MV-4-11 (cell line): ENCODE data around the gene TMCC3.
"Not testable (repeated sequence)": the region's sequence is repeated elsewhere in the genome, so short reads cannot be mapped to it uniquely, and the experiment has no call there.

Experiments used
- DNase-seq: peaks from one replicate; lab custom pipeline; 2025; lab: John Stamatoyannopoulos, UW

The TMCC3 gene

DNA sequence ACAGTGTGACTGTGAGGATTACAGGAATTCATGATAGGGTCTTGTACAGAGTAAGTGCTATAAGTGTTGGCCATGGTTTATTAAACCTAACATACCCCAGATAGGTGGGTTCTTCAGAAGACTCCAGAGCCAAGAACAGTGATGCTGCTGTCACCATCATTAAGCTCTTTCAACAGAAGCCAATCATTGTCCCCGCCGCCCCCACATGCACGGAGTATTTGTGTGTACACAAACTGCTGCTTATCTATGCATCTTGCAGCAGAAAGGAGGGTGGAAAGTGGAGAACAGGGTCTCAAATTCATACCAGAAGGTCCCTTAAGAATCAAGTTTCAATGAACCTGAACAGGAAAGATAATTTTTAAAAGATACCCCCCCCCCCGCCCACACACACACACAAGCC is 51.2 kb downstream of the TMCC3 start:
- no peak for DNase-seq

DNA sequence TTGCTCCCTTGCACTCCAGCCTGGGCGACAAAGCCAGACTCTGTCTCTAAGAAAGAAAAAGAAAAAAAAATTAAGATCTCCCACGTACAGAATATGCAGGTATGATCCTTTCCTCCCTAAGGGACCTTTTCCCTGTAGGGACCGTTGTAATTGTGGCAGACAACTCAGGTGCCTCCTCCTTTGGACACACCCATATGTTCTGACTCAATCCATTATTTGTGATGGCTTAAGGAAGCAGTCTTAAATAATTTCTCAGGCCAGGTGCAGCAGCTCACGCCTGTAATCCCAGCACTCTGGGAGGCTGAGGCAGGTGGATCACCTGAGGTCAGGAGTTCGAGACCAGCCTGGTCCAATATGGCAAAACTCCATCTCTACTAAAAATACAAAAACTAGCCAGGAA is 53.1 kb downstream of the TMCC3 start:
- DNase-seq = no peak

DNA sequence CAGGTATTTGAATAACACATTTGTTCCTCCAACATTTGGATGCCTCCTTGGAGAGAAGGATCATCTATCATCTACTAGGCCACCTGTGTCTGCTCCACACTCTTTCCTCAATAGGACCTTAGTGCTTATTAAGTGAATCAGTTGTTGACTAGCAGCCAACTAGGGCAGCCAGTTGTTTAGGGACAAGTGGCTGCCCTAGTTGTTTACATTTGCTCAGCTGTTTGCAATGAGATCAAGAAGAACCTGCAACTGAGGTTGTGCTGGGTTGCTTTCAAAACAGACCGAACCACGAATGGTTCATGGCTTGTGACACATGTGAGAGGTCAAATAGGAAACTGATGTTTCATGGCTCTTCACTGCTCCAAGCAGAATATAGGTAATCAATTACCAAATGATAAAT is 53.8 kb downstream of the TMCC3 start:
- no peak for DNase-seq

DNA sequence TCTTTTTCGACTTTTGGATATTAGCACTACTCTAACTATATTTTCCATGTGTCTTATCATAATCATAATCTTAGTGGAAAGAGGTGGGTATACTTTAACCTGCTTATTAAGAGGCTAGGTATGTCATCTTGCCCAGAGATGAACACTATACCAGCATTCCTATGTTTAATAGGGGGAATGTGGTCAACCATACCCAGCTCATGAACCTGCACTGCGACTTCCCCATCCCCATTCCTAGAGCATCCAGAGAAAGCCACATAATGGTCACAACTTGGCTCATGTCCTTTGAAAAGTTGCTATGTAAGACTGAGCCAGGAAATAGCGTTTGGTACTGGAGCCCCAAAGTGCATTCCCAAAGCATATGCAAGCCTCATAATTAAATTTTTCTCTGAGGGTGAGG is 55.2 kb downstream of the TMCC3 start:
- DNase-seq = no peak

DNA sequence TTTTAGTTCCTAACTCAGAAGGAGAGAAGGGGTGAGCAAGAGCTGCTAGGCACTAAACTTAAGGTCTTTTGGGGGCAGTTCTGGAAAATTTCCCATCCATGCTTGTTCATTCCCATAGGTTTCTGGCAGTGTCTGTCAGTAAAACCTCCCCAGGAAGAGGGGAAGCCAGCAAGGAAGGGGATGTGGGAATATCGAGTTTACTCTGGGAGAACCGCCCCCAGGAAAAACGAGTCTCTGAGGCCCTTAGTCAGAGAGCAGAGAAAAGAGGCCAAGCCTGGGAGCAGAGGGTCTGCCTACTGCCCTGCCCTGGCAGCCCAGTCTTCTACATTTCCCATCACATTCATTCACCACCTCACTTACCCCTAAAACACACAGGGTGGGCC is 55.9 kb downstream of the TMCC3 start:
- DNase-seq = no peak

DNA sequence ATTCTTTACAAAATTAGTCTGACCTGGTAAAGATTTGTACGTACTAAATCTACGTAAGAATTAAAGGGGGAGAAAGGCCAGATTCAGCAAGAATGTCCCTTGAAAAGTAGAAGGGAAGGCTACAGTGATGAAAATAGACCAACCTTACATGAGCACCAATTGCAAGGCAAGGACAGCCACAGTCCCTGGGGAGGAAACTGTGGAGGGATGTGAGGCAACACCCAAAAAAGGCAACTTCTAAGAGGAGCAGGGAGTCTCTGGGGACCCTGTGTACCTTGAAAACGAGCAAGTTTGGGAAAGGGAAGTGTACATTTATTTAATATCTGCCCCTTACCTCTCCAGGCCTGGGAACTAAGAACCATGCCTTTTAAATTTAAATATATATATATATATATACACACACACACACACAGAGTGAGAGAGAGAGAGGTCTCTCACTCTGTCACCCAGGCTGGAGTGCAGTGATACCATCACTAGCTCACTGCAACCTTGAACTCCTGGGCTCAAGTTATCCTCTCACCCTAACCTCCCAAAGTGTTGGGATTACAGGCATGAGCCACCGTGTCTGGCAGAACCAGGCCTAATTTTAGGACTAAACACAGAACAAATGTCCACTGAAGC is 56.4 kb downstream of the TMCC3 start:
- DNase-seq = peak; percentile 3

DNA sequence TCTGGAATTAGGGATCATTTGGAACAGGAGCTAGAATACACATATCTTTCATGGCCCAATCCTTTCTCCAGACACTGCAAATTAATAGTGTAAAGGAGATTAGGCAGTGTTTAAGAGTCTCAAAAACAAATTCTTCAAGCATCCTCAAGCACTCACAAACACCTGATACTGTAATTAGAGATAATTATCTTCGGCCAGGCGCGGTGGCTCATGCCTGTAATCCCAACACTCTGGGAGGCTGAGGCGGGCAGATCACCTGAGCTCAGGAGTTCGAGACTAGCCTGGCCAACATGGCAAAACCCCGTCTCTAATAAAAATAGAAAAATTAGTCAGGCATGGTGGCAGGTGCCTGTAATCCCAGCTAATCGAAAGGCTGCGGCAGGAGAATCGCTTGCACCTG is 57.6 kb downstream of the TMCC3 start:
- DNase-seq = not testable (repeated sequence)

DNA sequence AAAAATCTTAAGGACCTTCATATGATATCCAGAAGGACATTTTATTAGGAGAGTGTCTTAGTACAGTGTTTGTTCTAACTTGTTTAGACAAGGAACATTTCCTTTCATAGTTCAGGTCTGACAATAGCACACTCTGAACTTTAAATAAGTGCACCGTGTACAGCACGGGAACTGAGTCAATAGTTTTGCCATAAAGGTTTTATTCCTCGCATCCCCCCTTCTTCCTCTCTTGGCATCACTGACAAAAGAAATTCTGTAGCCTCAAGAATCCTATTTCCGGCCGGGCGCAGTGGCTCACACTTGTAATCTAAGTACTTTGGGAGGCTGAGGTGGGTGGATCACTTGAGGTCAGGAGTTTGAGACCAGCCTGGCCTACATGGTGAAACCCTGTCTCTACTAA is 58.3 kb downstream of the TMCC3 start:
- DNase-seq = no peak

DNA sequence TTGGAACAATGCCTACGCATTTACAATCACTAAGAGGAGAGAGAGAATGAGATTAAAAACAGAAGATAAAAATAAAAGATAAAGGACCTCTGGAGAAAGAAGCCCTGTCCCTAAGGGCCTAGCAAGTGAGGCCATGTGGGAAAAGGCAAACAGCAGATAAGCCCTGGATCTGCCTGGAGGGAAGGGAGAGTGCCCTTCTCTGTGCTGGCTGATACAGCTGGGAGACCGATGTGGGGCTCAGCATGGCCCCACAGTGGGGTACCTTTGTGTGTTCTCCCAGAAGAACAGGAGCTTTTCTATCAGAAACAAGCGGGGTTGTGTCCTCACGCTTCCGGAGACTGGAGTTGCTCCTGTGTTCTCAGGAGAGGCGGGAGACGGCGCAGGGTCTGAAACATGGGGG is 59.9 kb downstream of the TMCC3 start:
- no peak for DNase-seq

DNA sequence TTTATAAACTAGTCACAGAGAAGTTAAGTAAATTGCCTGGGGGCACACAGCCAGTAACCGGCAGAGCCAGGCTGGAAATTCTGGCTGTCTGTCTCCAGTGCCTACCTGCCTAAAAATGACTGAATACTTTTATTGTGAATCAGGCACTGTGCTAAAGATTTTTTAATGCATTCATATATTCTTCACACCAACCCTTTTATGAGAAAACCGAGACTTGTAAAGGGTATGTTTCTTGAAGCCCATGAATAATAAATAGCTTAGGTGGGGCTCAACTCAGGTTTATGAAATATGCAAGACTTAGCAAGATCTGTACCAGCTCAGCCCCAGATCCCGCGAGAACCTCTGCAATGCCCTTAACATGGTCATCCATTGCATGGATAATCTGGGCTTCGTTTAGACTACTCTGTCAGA is 60.8 kb downstream of the TMCC3 start:
- DNase-seq = no peak

DNA sequence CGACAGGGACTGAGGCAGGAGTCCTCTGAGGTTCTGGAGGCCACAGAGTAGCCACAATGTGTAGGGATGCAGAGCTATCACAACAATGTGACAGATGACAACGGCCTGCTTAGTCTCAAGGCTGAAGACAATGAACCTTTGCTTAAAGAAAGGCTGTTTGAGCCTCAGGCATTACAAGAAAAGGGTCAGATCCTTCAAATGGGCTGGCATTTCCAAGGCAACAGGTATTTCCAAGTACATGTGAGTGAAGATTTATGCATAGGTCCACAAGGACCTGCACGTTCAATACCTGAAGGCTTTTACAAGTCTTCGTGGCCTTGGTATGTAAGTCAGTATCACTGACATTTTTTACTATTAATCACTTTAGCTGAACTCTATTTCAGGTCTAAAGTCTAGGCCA is 62.0 kb downstream of the TMCC3 start:
- DNase-seq = no peak

DNA sequence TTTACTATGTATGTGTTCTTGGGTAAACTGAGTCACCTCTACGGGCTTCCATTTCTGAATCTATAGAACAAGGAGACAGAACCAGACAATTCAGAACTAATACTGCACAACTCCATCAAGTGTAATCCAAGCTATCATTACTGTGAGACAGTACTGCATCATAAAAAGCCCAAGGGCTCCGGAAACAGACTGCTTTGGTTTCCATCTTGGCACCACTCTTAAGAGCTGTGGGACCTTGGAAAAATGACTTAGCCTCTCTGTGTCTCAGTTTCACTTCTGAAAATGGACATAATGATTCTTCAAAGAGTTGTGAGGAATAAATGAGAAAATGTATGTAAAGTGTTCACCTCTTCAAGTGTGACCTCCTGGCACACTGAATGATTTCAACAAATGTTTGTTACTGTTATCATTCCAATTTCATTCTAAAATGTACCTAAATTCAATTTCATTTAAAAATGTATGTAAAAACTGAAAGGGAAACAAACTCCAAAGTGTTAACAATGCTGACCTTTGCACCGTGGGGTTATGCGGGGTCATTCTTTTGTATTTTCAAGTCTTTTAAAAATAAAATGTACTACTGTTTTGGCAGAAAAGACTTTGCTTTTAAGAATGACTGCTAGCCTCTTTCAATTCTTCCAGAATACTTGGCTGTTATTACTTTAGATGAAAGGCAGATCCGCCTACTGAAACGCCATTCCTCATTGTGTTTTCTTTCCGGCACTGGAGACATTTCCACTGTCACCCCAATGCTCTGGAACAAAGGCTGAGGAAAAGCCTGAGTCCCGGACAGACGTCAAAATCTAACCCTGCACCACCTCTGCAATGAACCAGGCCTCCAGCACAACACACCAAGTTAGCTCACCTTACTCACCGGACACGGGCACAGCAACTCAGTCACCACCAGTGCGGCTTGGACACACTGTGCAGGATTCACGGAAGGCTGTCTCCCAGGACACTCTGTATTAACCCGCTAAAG is 62.8 kb downstream of the TMCC3 start:
- no peak for DNase-seq

DNA sequence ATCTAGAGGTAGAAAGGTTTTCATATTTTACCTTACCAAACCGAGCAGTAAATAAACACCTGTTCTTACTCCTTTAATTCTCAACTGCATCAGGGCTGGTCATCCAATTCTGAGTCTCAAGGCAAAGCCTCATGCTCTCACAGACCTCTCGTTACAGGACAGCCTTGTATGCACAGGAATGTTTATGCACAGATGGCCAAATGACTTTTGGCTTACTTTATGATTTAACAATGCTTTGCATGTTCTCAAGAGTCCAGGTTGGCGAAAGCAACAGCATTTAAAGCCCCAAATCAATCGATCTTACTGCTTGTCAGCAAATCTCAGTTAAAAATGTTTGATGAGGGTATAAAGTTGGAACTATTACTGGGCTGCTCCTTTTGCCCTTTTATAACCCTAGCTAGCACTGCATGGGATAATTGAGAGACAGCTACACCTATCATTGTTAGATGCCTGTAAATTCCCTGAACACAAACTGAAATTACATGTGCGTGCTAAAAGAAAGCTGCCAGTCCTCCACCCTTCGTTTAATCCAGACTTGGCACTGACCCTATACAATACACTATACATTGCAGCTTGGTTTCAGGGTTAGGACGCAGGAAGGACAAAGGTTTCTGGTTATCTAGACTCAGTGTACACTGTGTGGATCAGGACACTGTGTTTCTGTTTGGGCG is 63.6 kb downstream of the TMCC3 start:
- DNase-seq = no peak

DNA sequence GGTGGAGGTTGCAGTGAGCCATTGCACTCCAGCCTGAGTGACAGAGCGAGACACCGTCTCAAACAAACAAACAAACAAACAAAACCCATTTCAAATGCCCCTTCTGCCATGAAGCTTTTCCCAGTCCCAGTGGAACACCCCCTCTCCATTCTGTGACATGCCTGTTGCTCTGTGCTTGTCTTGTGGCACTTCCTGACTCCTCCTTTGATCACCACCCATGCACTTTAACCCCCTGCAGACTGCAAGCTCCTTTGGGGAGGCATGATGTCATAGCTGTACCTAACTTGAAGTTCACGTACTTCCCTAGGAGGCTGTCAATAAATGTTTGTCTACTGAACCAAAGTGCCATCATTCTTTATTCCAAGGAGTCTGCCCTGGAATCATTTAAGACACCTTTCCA is 64.7 kb downstream of the TMCC3 start:
- no peak for DNase-seq

DNA sequence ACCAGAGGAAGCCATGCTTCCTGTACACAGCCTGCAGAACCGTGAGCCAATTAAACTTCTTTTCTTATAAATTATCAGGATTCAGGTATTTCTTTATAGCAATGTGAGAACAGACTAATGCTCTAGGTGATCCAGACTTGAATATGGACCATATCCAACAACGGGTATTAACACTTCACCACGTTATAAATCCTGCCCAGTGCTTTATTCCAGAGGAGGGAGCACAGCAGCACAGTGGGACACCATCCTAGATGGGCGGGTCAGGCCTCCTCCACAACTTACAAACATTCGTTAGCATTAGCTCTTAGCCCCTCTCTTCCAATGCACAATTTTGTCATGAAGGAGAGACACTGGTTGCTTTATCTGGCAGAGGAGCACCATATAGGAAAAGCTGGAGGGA is 66.0 kb downstream of the TMCC3 start:
- DNase-seq = no peak

DNA sequence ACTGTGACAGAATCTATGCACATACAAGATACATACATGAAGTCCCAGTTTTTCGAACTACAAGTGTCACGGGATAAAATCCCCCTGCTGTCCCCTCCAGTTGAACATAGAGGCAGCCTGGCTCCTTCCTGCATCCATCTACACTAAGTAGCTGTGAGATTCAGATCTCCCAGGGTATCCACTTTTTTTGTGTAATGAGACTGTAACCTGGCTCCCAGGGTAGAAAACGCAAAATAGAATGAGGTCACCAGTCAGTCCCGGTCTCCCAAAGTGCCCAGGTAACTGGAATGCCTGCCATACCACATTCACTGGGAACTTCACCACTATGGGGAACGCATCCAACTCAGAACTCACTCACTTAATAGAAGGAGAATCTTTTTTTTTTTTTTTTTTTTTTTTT is 67.8 kb downstream of the TMCC3 start:
- DNase-seq = no peak

DNA sequence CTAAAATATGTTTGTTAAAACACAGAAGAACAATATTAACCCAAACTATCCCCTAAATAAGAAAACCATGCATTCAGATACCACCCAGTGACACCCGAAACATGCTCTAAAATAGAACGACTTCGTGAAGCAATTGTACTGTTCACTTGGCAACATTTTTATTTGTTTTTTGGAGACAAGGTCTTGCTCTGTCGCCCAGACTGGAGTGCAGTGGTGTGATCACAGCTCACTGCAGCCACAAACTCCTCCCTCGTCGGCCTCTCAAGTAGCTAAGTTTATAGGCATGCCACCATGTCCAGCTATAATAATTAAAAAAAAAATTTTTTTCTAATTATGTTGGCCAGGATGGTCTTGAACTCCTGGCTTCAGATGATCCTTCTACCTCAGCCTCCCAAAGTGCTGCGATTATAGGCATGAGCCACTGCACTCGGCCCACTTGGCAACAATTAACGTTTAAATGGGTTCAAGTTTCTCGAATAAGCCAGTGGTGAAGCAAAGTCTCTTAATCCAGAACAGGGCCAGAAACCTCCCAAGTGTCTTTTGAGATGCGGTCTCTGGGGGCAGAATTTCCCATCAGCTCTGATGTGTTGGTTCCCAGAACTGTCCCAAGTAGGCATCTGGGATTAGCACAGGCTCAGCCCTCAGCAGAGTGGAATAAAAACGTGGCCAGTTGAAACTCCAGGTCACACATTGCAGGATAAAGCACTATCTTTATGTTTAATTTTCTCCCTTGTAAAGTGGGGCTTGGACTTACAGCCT is 74.5 kb downstream of the TMCC3 start:
- DNase-seq = no peak

DNA sequence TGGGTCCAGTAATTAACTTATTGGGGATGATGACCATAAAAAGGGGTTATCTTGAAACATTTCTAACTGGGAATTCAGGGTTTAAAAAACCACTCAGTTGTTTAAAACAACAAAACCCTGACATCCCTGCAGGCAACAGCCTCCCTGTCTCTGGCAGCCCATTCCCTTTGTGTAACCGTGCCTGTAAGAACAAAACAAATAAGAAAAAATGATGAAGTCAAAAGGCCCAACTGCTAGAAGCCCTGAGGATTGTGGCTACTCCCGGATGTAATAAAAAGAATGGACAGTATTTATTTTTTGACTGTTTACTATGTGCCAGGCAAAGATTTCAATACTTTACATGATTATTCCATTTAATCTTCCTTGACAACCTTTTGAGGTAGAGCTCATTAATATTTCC is 75.3 kb downstream of the TMCC3 start:
- DNase-seq = no peak

DNA sequence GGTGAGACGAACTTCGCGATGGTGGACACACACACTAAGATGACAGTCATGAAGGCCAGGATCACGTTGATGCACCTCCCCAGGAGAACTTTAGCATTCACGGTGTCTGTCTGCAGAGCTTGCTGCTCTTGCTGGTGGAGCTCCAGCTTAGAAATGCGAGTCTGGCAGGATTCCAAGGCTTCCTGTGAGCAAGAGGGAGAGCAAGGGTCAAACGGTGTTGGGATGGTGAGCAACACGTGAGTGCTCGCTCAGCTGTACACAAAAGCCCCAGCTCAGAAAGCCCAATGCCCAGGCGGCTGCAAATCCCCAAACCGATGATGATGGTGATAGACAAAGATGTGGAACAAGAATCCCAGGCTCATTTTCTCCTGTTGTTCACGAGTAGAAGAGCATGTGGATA is 78.8 kb downstream of the TMCC3 start:
- no peak for DNase-seq

DNA sequence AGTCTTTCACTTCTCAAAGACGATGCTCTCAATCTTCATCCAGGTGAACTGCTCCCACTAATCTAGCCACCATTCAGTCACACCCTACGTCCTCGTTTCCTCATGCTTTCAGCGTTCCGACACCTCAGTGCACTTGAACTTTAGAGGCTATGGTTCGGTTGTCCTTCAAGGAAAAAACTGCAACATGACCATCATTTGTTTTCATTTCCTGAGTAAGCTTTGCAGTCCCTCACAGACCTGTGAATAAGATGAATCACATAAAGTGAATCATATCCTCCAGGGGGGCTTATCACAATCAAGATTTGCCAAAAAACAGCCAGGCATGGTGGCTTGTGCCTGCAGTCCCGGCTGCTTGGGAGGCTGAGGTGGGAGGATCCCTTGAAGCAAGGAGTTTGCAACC is 80.2 kb downstream of the TMCC3 start:
- DNase-seq = no peak

DNA sequence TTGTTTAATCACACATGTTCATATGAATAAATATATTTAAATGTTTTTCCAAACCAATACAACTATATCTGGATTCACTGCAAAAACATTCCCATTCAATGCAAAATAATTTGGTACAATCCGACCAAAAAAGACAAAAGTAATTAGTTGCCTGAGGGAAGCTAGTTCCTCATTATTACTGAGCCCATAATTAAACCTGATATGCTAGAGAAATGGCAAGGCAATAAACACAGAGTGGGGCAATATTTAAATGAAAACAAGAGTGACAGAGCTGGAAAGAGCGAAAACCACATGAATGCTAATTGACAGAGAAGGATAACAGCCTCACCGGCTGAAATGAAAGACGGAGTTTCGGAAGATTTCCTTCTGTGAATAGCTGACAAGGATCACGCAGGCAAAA is 82.6 kb downstream of the TMCC3 start:
- DNase-seq = no peak

DNA sequence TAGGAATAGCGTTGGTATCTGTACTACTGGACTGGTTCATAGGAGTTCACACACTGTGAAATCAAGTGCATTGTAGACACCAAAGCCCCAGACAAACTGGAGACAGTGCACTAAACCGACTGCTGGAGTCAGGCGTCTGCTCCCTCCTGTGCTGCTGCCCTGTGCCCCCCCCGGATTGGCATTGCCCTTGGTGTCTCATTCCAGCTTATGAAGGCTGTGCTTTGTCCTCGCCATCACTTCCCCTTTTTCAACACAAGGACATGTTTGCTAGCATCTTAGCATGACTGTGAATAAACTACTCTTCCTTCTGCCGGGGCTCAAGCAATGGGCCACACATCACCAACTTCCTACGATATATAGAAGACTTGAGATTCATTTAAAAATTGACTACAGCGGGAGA is 84.0 kb downstream of the TMCC3 start:
- DNase-seq = peak; percentile 62
